ENCODE measurements around the gene GPR137B. TPM values are rescaled to one million over a fixed set of nuclear protein-coding genes. Genes with fewer than 3 reads are reported as not detected.
"Not testable (repeated sequence)": the region's sequence is repeated elsewhere in the genome, so short reads cannot be mapped to it uniquely, and the experiment has no call there.

GPR137B gene
- polyA plus RNA-seq, 1 donor from 2014 or later = 8.2 TPM

- Histone ChIP-seq H3K36me3 (ENCODE audit: insufficient read depth, low read length) (no peaks in the 10 kb centered on the region), H3K79me2 (replicated peaks; ENCODE audit: insufficient read depth, low read length) (no peaks in the 10 kb centered on the region), H3K4me2 (ENCODE audit: low read length) (no peak overlapping the region), H3K9me3 (ENCODE audit: low read length) (no peaks in the 10 kb centered on the region), H3F3A (ENCODE audit: insufficient read depth, low read length, poor library complexity, severe bottlenecking) (no peaks in the 10 kb centered on the region), H3K27me3 (ENCODE audit: insufficient read depth, low read depth, low read length) (no peaks in the 10 kb centered on the region), H2AFZ (ENCODE audit: low read depth, low read length) (no peak overlapping the region), H3K9ac (ENCODE audit: low read length) (no peak overlapping the region), H4K20me1 (ENCODE audit: insufficient read depth) (no peaks in the 10 kb centered on the region), H3K9me2 (ENCODE audit: insufficient read depth, low read length) (no peaks in the 10 kb centered on the region), H3K4me3 (ENCODE audit: low read length) (no peak overlapping the region), H3K27ac (ENCODE audit: low read length) (no peak overlapping the region)
- TF ChIP-seq RAD21 (conservative IDR thresholded peaks at IDR 0.05) (no peak), TAF1 (IDR thresholded peaks at IDR 0.05; ENCODE audit: low read depth) (no peak), POLR2AphosphoS5 (IDR thresholded peaks at IDR 0.05) (no peak)
Observed at GRCh38 chr1:236155399-236155767, 13.0 kb downstream of the GPR137B start.

GRCh38 chr1:236155841-236156503, 13.6 kb downstream of the GPR137B start:
- Histone ChIP-seq H3K4me2 (ENCODE audit: low read length) (no peak overlapping the region), H3K4me3 (ENCODE audit: low read length) (no peak overlapping the region), H3K9me2 (ENCODE audit: insufficient read depth, low read length) (no peaks in the 10 kb centered on the region), H3K36me3 (ENCODE audit: insufficient read depth, low read length) (no peaks in the 10 kb centered on the region), H3K27me3 (ENCODE audit: insufficient read depth, low read depth, low read length) (no peaks in the 10 kb centered on the region), H4K20me1 (ENCODE audit: insufficient read depth) (no peaks in the 10 kb centered on the region), H3F3A (ENCODE audit: insufficient read depth, low read length, poor library complexity, severe bottlenecking) (no peaks in the 10 kb centered on the region), H2AFZ (ENCODE audit: low read depth, low read length) (no peak overlapping the region), H3K79me2 (replicated peaks; ENCODE audit: insufficient read depth, low read length) (no peaks in the 10 kb centered on the region), H3K27ac (ENCODE audit: low read length) (no peak overlapping the region), H3K9me3 (ENCODE audit: low read length) (no peaks in the 10 kb centered on the region), H3K9ac (ENCODE audit: low read length) (no peak overlapping the region)
- TF ChIP-seq RAD21 (conservative IDR thresholded peaks at IDR 0.05) (no peak), EZH2 (IDR thresholded peaks at IDR 0.05; ENCODE audit: borderline replicate concordance, insufficient read depth, low read length, poor library complexity, severe bottlenecking) (no peak), POLR2AphosphoS5 (IDR thresholded peaks at IDR 0.05) (no peak), TAF1 (IDR thresholded peaks at IDR 0.05; ENCODE audit: low read depth) (no peak), SMC3 (conservative IDR thresholded peaks at IDR 0.05; ENCODE audit: poor library complexity) (no peak)

- no peak for TF ChIP-seq EZH2 (IDR thresholded peaks at IDR 0.05; ENCODE audit: borderline replicate concordance, insufficient read depth, low read length, poor library complexity, severe bottlenecking)
- TF ChIP-seq POLR2AphosphoS5 (IDR thresholded peaks at IDR 0.05) = no peak
- no peak for TF ChIP-seq MXI1 (conservative IDR thresholded peaks at IDR 0.05; ENCODE audit: poor library complexity, severe bottlenecking)
- no peak for TF ChIP-seq CTCF (IDR thresholded peaks at IDR 0.05; ENCODE audit: poor library complexity, severe bottlenecking)
- TF ChIP-seq RAD21 (conservative IDR thresholded peaks at IDR 0.05) = no peak
- no peak for TF ChIP-seq REST (IDR thresholded peaks at IDR 0.05; ENCODE audit: borderline replicate concordance)
- TF ChIP-seq SMC3 (conservative IDR thresholded peaks at IDR 0.05; ENCODE audit: poor library complexity) = no peak
- TF ChIP-seq EP300 (conservative IDR thresholded peaks at IDR 0.05; ENCODE audit: poor library complexity, severe bottlenecking) = no peak
- no peak for TF ChIP-seq TAF1 (IDR thresholded peaks at IDR 0.05; ENCODE audit: low read depth)
- Histone ChIP-seq H2AFZ (ENCODE audit: low read depth, low read length) (no peak overlapping the region), H3K4me3 (ENCODE audit: low read length) (no peak overlapping the region), H4K20me1 (ENCODE audit: insufficient read depth) (no peaks in the 10 kb centered on the region), H3K27ac (ENCODE audit: low read length) (no peak overlapping the region), H3K79me2 (replicated peaks; ENCODE audit: insufficient read depth, low read length) (no peaks in the 10 kb centered on the region), H3K9ac (ENCODE audit: low read length) (no peak overlapping the region), H3F3A (ENCODE audit: insufficient read depth, low read length, poor library complexity, severe bottlenecking) (no peaks in the 10 kb centered on the region), H3K27me3 (ENCODE audit: insufficient read depth, low read depth, low read length) (no peaks in the 10 kb centered on the region), H3K9me2 (ENCODE audit: insufficient read depth, low read length) (no peaks in the 10 kb centered on the region), H3K4me2 (ENCODE audit: low read length) (no peak overlapping the region), H3K36me3 (ENCODE audit: insufficient read depth, low read length) (no peaks in the 10 kb centered on the region), H3K9me3 (ENCODE audit: low read length) (no peaks in the 10 kb centered on the region)
Observed at GRCh38 chr1:236156512-236157208, 14.3 kb downstream of the GPR137B start.

GRCh38 chr1:236158072-236158471, 15.7 kb downstream of the GPR137B start:
- H3K4me3 ChIP-seq (ENCODE audit: low read length); H3K9me2 ChIP-seq (ENCODE audit: insufficient read depth, low read length); H3K9me3 ChIP-seq (ENCODE audit: low read length); H3K27ac ChIP-seq (ENCODE audit: low read length); H3F3A ChIP-seq (ENCODE audit: insufficient read depth, low read length, poor library complexity, severe bottlenecking); H3K79me2 ChIP-seq (replicated peaks; ENCODE audit: insufficient read depth, low read length); H4K20me1 ChIP-seq (ENCODE audit: insufficient read depth); H3K36me3 ChIP-seq (ENCODE audit: insufficient read depth, low read length); H3K4me2 ChIP-seq (ENCODE audit: low read length); H3K27me3 ChIP-seq (ENCODE audit: insufficient read depth, low read depth, low read length); H2AFZ ChIP-seq (ENCODE audit: low read depth, low read length); H3K9ac ChIP-seq (ENCODE audit: low read length): not testable (repeated sequence)
